ENCODE measurements around the gene PANX2. TPM values are rescaled to one million over a fixed set of nuclear protein-coding genes. Genes with fewer than 3 reads are reported as not detected.

The PANX2 gene
- total and polyA plus RNA-seq, 2 of the 4 experiments (the other 2 are of a cell fraction) = 0.18 to 1.7 TPM

DNA sequence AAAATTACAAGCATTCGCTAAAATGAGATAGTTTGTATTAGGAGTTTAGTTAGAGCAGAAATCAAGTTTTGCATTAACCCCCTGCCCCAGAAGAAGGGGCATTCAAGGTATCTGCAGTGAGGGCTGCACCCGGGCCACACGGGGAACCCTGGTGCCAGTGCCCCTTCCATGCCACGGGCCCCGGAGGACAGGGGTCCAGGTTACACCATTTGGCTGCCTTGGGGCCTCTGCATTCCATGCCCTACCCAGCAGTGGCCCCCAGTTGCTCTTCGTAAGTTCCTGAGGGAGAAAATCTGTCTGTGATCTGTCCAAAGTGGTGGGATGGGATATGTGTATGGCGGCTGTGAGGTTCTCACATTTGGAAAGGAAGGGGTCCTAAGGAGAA is 16.8 kb upstream of the PANX2 start:
- peaks cover 22% of the 10 kb centered on the region for H3K36me3 ChIP-seq (ENCODE audit: control insufficient read depth, insufficient read depth, low read length)
- no peak overlapping the region for H2BK15ac ChIP-seq (ENCODE audit: low read depth, low read length)
- H4K91ac ChIP-seq (ENCODE audit: insufficient read depth, low read depth, low read length) = no peak overlapping the region
- WGBS, 2 experiments (ENCODE audit: extremely low coverage in 2 of 2, insufficient read length in 1 of 2) = 93% methylated on average over 4 of the region's 7 CpGs; no CpG with 5 or more reads in 1 of the 2 experiments
- no TSS peak for BruUV-seq (replicated peaks)
- no peaks in the 10 kb centered on the region for H3K9me3 ChIP-seq (ENCODE audit: control insufficient read depth, insufficient read depth, low read length)
- ChIA-PET POLR2A (ENCODE audit: unreplicated experiment) (no interaction called here), CTCF (no interaction called here)
- in situ Hi-C loops (cut with MboI; ENCODE audit: low sequenced_read_pairs) (no loop called here), dilution Hi-C loops (cut with HindIII; ENCODE audit: low sequenced_read_pairs, unreplicated experiment) (no loop called here), intact Hi-C loops (cut with micrococcal nuclease) (no loop called here)
- H3K9ac ChIP-seq (ENCODE audit: low read depth, low read length) = no peak overlapping the region
- H2AFZ ChIP-seq (replicated peaks; ENCODE audit: low read length, poor library complexity) = no peak overlapping the region
- no peak overlapping the region for H3K4ac ChIP-seq (ENCODE audit: low read depth, low read length)
- no peaks in the 10 kb centered on the region for H3K79me1 ChIP-seq (ENCODE audit: low read depth in 1 of 2, low read length in 2 of 2)
- ATAC-seq (ENCODE audit: low read depth) (no peak), DNase-seq (no peak)
- no peak overlapping the region for H3K18ac ChIP-seq (ENCODE audit: low read depth, low read length)
- no peak overlapping the region for H2BK20ac ChIP-seq (ENCODE audit: low read depth, low read length)
- no peak overlapping the region for H2AK9ac ChIP-seq (replicated peaks; ENCODE audit: low read depth, low read length, poor library complexity)
- no peak overlapping the region for H3K23ac ChIP-seq (ENCODE audit: low read depth, low read length)
- H3K14ac ChIP-seq (replicated peaks; ENCODE audit: low read depth, low read length) = no peak overlapping the region
- no peak overlapping the region for H3K4me3 ChIP-seq (ENCODE audit: insufficient read depth, low read depth, low read length)
- no peaks in the 10 kb centered on the region; the same call in 1 of the 2 replicates for H3K27me3 ChIP-seq (ENCODE audit: control insufficient read depth, insufficient read depth, low read length)
- H3K56ac ChIP-seq (ENCODE audit: extremely low read depth, insufficient read depth, low read length) = no peak overlapping the region
- H4K5ac ChIP-seq (ENCODE audit: low read depth, low read length) = no peak overlapping the region
- no peak overlapping the region for H3K27ac ChIP-seq (ENCODE audit: insufficient read depth, low read length)
- no peak overlapping the region for H3K4me2 ChIP-seq (ENCODE audit: low read depth, low read length)
- H3K9me1 ChIP-seq (ENCODE audit: insufficient read depth, low read length) = no peaks in the 10 kb centered on the region
- no peak overlapping the region for H2AK5ac ChIP-seq (ENCODE audit: low read depth, low read length)
- H2BK5ac ChIP-seq (ENCODE audit: low read depth, low read length, poor library complexity, severe bottlenecking) = no peak overlapping the region
- TF ChIP-seq, protein P1, sequence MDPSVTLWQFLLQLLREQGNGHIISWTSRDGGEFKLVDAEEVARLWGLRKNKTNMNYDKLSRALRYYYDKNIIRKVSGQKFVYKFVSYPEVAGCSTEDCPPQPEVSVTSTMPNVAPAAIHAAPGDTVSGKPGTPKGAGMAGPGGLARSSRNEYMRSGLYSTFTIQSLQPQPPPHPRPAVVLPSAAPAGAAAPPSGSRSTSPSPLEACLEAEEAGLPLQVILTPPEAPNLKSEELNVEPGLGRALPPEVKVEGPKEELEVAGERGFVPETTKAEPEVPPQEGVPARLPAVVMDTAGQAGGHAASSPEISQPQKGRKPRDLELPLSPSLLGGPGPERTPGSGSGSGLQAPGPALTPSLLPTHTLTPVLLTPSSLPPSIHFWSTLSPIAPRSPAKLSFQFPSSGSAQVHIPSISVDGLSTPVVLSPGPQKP (IDR thresholded peaks at IDR 0.05; ENCODE audit: borderline replicate concordance, low read depth, low read length) = no peak
- TF ChIP-seq MAZ (IDR thresholded peaks at IDR 0.05; ENCODE audit: borderline replicate concordance, low read depth, low read length) (no peak), SMC3 (IDR thresholded peaks at IDR 0.05; ENCODE audit: low read depth, low read length) (no peak), CEBPB (IDR thresholded peaks at IDR 0.05; ENCODE audit: low read depth, low read length) (no peak), FOS (IDR thresholded peaks at IDR 0.05; ENCODE audit: low read depth, low read length) (no peak), MXI1 (IDR thresholded peaks at IDR 0.05; ENCODE audit: borderline replicate concordance, low read depth, low read length) (no peak), RFX5 (IDR thresholded peaks at IDR 0.05; ENCODE audit: low read depth, low read length) (no peak), RCOR1 (IDR thresholded peaks at IDR 0.05; ENCODE audit: insufficient replicate concordance, low read length) (no peak)
- TF ChIP-seq, protein P2, sequence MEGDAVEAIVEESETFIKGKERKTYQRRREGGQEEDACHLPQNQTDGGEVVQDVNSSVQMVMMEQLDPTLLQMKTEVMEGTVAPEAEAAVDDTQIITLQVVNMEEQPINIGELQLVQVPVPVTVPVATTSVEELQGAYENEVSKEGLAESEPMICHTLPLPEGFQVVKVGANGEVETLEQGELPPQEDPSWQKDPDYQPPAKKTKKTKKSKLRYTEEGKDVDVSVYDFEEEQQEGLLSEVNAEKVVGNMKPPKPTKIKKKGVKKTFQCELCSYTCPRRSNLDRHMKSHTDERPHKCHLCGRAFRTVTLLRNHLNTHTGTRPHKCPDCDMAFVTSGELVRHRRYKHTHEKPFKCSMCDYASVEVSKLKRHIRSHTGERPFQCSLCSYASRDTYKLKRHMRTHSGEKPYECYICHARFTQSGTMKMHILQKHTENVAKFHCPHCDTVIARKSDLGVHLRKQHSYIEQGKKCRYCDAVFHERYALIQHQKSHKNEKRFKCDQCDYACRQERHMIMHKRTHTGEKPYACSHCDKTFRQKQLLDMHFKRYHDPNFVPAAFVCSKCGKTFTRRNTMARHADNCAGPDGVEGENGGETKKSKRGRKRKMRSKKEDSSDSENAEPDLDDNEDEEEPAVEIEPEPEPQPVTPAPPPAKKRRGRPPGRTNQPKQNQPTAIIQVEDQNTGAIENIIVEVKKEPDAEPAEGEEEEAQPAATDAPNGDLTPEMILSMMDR (conservative IDR thresholded peaks at IDR 0.05; ENCODE audit: low read depth, low read length) = no peak
- no peak overlapping the region for H4K8ac ChIP-seq (ENCODE audit: low read depth in 2 of 2, low read length in 2 of 2)
- no peaks in the 10 kb centered on the region for H4K20me1 ChIP-seq (ENCODE audit: insufficient read depth, low read length)
- H3K4me1 ChIP-seq (ENCODE audit: control insufficient read depth, insufficient read depth, low read length) = no peaks in the 10 kb centered on the region
- H2BK120ac ChIP-seq (ENCODE audit: low read depth, low read length) = no peak overlapping the region

Measured in IMR-90 (cell line).